GM23338 (cell line): ENCODE data around the gene USP28. TPM values are rescaled to one million over a fixed set of nuclear protein-coding genes. Genes with fewer than 3 reads are reported as not detected.

Source experiments
- ATAC-seq: fragments of 200-7000 bp; cut with Tn5 transposase; 3 replicates; pipeline ENCODE4 v1.9.1; 2020
- DNase-seq: peaks from one replicate; pipeline ENCODE4 v3.0.0-alpha.2; 2015; ENCODE audit warnings: low spot score
- H2AFZ ChIP-seq: fragments of 200-600 bp; sonication (generic); 2 replicates; pipeline ENCODE4 v1.8.0; 2016; ENCODE audit warnings: antibody characterized with exemption, mild to moderate bottlenecking, moderate library complexity
- H3F3A ChIP-seq: fragments of 200-600 bp; sonication (generic); replicated peaks from 2 replicates; pipeline ENCODE4 v1.8.0; 2017; ENCODE audit warnings: antibody characterized with exemption, mixed run types, low read depth
- H3K27ac ChIP-seq: fragments of 200-600 bp; sonication (generic); 2 replicates; pipeline ENCODE4 v1.6.1; 2016; ENCODE audit warnings: low read depth
- H3K27me3 ChIP-seq: fragments of 200-600 bp; sonication (generic); 2 replicates; pipeline ENCODE4 v1.8.0; 2016; ENCODE audit warnings: mild to moderate bottlenecking, mixed run types, moderate library complexity; ENCODE audit not compliant: insufficient read depth
- H3K36me3 ChIP-seq: fragments of 200-600 bp; sonication (generic); 2 replicates; pipeline ENCODE4 v1.8.0; 2016; ENCODE audit warnings: mild to moderate bottlenecking; ENCODE audit not compliant: insufficient read depth
- H3K4me1 ChIP-seq: fragments of 200-600 bp; sonication (generic); 2 replicates; pipeline ENCODE4 v1.8.0; 2016; ENCODE audit warnings: mild to moderate bottlenecking, moderate library complexity; ENCODE audit not compliant: insufficient read depth
- H3K4me2 ChIP-seq: fragments of 200-600 bp; sonication (generic); 2 replicates; pipeline ENCODE4 v1.7.1; 2017; ENCODE audit warnings: mixed run types
- H3K4me3 ChIP-seq: fragments of 200-600 bp; sonication (generic); 2 replicates; pipeline ENCODE4 v1.6.1; 2016; ENCODE audit warnings: mixed run types
- H3K79me2 ChIP-seq: fragments of 200-600 bp; sonication (generic); replicated peaks from 2 replicates; pipeline ENCODE4 v1.8.0; 2017; ENCODE audit warnings: mild to moderate bottlenecking; ENCODE audit not compliant: insufficient read depth
- H3K9me2 ChIP-seq: fragments of 200-600 bp; sonication (generic); 2 replicates; pipeline ENCODE4 v1.8.0; 2017; ENCODE audit not compliant: insufficient read depth
- H4K20me1 ChIP-seq: fragments of 200-600 bp; sonication (generic); replicated peaks from 2 replicates; pipeline ENCODE4 v1.8.0; 2017; ENCODE audit warnings: mild to moderate bottlenecking; ENCODE audit not compliant: insufficient read depth
- H3K27ac Mint-ChIP-seq: 2 replicates; pipeline ENCODE4 v1.8.0; 2020; ENCODE audit warnings: inconsistent platforms, mild to moderate bottlenecking, moderate library complexity, mixed read lengths
- H3K27me3 Mint-ChIP-seq: 3 replicates; pipeline ENCODE4 v1.8.0; 2022; ENCODE audit warnings: low read depth, mild to moderate bottlenecking, moderate library complexity, mixed read lengths, inconsistent platforms; ENCODE audit not compliant: insufficient read depth, poor library complexity
- H3K36me3 Mint-ChIP-seq: 3 replicates; pipeline ENCODE4 v1.8.0; 2021; ENCODE audit warnings: low read depth, mild to moderate bottlenecking, inconsistent platforms, moderate library complexity, mixed read lengths
- H3K4me1 Mint-ChIP-seq: 3 replicates; pipeline ENCODE4 v1.8.0; 2020; ENCODE audit warnings: mild to moderate bottlenecking, inconsistent platforms, mixed read lengths
- H3K4me3 Mint-ChIP-seq: 3 replicates; pipeline ENCODE4 v1.8.0; 2021; ENCODE audit warnings: moderate library complexity, mild to moderate bottlenecking, inconsistent platforms, mixed read lengths
- H3K9me3 Mint-ChIP-seq: 3 replicates; pipeline ENCODE4 v1.8.0; 2020; ENCODE audit warnings: moderate library complexity, mild to moderate bottlenecking, inconsistent platforms, mixed read lengths
- JUNB ChIP-seq: IDR thresholded peaks from one replicate; pipeline ENCODE4 v1.6.1; 2016; ENCODE audit warnings: antibody characterized with exemption; ENCODE audit not compliant: unreplicated experiment
- POLR2AphosphoS5 ChIP-seq: IDR thresholded peaks from 2 replicates; pipeline ENCODE4 v1.6.1; 2016; ENCODE audit warnings: antibody characterized with exemption, low read depth
- polyA plus RNA-seq: library from polyadenylated mRNA; unstranded; fragments of >200 nt; fragmentation: Nextera tagmentation; extraction: Ambion mirVana; gene quantifications from 2 replicates; pipeline ENCODE4 v1.2.1, GENCODE V29; 2016
- total RNA-seq: library from RNA; depleted of rRNA; stranded (reverse); fragments of >200 nt; shearing (Covaris generic); gene quantifications from 2 replicates; pipeline ENCODE4 v1.2.3, GENCODE V29; 2014
- TF ChIP-seq, protein P1 (sequence below): IDR thresholded peaks from one replicate; pipeline ENCODE4 v1.6.1; 2018; ENCODE audit warnings: antibody characterized with exemption; ENCODE audit not compliant: unreplicated experiment
- TF ChIP-seq, protein P2 (sequence below): fragments of 250-450 bp; sonication (Bioruptor Pico); IDR thresholded peaks from 2 replicates; pipeline ENCODE4 v1.5.0; 2020; ENCODE audit warnings: mild to moderate bottlenecking, moderate library complexity

Gene USP28
- total and polyA plus RNA-seq, 2 experiments from 2014 or later: 73.9 to 171 TPM

DNA sequence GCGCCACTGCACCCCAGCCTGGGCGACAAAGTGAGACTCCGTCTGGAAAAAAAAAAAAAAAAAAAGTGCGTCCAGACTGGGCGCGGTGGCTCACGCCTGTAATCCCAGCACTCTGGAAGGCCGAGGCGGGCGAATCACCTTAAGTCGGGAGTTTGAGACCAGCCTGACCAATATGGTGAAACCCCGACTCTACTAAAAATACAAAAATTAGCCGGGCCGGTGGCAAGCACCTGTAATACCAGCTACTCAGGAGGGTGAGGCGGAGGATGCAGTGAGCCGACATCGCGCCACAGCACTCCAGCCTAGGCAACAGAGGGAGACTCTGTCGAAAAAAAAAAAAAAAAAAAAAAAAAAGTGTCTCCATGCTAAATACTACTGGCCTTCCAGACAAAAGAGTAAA lies 1.3 kb downstream of the USP28 start:
- peaks cover 42% of the 10 kb centered on the region for H3K36me3 Mint-ChIP-seq

More for the DNA sequence above, 1.3 kb downstream of the USP28 start:
- H3K4me1 ChIP-seq: peaks cover 43% of the 10 kb centered on the region
- Mint-ChIP-seq H3K4me1 (peaks cover 45% of the 10 kb centered on the region), H3K4me3 (peak overlapping the region; percentile 86), H3K9me3 (peaks cover 6% of the 10 kb centered on the region; the same call in 1 of the 3 replicates), H3K27me3 (peaks cover 8% of the 10 kb centered on the region), H3K27ac (peak overlapping the region; percentile 49; the same call in 1 of the 2 replicates)
- peak overlapping the region; percentile 72; the same call in 1 of the 2 replicates for H3K27ac ChIP-seq
- H3K9me2 ChIP-seq: no peaks in the 10 kb centered on the region
- peaks cover 61% of the 10 kb centered on the region for H3K79me2 ChIP-seq
- no peak; the same call in none of the 3 replicates for ATAC-seq
- H4K20me1 ChIP-seq: peaks cover 42% of the 10 kb centered on the region
- H3K4me2 ChIP-seq: peak overlapping the region; percentile 89
- H3K36me3 ChIP-seq: peaks cover 17% of the 10 kb centered on the region
- no peaks in the 10 kb centered on the region for H3K27me3 ChIP-seq
- no peak overlapping the region for H2AFZ ChIP-seq
- H3K4me3 ChIP-seq: peak overlapping the region; percentile 74
- TF ChIP-seq JUNB: no peak
- TF ChIP-seq, protein P1, sequence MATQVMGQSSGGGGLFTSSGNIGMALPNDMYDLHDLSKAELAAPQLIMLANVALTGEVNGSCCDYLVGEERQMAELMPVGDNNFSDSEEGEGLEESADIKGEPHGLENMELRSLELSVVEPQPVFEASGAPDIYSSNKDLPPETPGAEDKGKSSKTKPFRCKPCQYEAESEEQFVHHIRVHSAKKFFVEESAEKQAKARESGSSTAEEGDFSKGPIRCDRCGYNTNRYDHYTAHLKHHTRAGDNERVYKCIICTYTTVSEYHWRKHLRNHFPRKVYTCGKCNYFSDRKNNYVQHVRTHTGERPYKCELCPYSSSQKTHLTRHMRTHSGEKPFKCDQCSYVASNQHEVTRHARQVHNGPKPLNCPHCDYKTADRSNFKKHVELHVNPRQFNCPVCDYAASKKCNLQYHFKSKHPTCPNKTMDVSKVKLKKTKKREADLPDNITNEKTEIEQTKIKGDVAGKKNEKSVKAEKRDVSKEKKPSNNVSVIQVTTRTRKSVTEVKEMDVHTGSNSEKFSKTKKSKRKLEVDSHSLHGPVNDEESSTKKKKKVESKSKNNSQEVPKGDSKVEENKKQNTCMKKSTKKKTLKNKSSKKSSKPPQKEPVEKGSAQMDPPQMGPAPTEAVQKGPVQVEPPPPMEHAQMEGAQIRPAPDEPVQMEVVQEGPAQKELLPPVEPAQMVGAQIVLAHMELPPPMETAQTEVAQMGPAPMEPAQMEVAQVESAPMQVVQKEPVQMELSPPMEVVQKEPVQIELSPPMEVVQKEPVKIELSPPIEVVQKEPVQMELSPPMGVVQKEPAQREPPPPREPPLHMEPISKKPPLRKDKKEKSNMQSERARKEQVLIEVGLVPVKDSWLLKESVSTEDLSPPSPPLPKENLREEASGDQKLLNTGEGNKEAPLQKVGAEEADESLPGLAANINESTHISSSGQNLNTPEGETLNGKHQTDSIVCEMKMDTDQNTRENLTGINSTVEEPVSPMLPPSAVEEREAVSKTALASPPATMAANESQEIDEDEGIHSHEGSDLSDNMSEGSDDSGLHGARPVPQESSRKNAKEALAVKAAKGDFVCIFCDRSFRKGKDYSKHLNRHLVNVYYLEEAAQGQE: no peak
- TF ChIP-seq, protein P2, sequence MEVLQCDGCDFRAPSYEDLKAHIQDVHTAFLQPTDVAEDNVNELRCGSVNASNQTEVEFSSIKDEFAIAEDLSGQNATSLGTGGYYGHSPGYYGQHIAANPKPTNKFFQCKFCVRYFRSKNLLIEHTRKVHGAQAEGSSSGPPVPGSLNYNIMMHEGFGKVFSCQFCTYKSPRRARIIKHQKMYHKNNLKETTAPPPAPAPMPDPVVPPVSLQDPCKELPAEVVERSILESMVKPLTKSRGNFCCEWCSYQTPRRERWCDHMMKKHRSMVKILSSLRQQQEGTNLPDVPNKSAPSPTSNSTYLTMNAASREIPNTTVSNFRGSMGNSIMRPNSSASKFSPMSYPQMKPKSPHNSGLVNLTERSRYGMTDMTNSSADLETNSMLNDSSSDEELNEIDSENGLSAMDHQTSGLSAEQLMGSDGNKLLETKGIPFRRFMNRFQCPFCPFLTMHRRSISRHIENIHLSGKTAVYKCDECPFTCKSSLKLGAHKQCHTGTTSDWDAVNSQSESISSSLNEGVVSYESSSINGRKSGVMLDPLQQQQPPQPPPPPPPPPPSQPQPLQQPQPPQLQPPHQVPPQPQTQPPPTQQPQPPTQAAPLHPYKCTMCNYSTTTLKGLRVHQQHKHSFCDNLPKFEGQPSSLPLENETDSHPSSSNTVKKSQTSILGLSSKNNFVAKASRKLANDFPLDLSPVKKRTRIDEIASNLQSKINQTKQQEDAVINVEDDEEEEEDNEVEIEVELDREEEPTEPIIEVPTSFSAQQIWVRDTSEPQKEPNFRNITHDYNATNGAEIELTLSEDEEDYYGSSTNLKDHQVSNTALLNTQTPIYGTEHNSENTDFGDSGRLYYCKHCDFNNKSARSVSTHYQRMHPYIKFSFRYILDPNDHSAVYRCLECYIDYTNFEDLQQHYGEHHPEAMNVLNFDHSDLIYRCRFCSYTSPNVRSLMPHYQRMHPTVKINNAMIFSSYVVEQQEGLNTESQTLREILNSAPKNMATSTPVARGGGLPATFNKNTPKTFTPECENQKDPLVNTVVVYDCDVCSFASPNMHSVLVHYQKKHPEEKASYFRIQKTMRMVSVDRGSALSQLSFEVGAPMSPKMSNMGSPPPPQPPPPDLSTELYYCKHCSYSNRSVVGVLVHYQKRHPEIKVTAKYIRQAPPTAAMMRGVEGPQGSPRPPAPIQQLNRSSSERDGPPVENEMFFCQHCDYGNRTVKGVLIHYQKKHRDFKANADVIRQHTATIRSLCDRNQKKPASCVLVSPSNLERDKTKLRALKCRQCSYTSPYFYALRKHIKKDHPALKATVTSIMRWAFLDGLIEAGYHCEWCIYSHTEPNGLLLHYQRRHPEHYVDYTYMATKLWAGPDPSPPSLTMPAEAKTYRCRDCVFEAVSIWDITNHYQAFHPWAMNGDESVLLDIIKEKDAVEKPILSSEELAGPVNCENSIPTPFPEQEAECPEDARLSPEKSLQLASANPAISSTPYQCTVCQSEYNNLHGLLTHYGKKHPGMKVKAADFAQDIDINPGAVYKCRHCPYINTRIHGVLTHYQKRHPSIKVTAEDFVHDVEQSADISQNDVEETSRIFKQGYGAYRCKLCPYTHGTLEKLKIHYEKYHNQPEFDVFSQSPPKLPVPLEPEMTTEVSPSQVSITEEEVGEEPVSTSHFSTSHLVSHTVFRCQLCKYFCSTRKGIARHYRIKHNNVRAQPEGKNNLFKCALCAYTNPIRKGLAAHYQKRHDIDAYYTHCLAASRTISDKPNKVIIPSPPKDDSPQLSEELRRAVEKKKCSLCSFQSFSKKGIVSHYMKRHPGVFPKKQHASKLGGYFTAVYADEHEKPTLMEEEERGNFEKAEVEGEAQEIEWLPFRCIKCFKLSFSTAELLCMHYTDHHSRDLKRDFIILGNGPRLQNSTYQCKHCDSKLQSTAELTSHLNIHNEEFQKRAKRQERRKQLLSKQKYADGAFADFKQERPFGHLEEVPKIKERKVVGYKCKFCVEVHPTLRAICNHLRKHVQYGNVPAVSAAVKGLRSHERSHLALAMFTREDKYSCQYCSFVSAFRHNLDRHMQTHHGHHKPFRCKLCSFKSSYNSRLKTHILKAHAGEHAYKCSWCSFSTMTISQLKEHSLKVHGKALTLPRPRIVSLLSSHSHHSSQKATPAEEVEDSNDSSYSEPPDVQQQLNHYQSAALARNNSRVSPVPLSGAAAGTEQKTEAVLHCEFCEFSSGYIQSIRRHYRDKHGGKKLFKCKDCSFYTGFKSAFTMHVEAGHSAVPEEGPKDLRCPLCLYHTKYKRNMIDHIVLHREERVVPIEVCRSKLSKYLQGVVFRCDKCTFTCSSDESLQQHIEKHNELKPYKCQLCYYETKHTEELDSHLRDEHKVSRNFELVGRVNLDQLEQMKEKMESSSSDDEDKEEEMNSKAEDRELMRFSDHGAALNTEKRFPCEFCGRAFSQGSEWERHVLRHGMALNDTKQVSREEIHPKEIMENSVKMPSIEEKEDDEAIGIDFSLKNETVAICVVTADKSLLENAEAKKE (CRISPR knock-in tag): no peak
- TF ChIP-seq POLR2AphosphoS5: no peak
- no peak for DNase-seq
- H3F3A ChIP-seq: 0 out of 2 replicates have a peak, but pooled peaks cover 8% of the 10 kb centered on the region
